ENCODE results near the gene RAB20. TPM values are rescaled to one million over a fixed set of nuclear protein-coding genes. Genes with fewer than 3 reads are reported as not detected.

Gene RAB20
- total and polyA plus RNA-seq, 2 donors (not counting 1 experiment from before 2014, with no cell fraction given), result 2.4 to 4.6 TPM

DNA sequence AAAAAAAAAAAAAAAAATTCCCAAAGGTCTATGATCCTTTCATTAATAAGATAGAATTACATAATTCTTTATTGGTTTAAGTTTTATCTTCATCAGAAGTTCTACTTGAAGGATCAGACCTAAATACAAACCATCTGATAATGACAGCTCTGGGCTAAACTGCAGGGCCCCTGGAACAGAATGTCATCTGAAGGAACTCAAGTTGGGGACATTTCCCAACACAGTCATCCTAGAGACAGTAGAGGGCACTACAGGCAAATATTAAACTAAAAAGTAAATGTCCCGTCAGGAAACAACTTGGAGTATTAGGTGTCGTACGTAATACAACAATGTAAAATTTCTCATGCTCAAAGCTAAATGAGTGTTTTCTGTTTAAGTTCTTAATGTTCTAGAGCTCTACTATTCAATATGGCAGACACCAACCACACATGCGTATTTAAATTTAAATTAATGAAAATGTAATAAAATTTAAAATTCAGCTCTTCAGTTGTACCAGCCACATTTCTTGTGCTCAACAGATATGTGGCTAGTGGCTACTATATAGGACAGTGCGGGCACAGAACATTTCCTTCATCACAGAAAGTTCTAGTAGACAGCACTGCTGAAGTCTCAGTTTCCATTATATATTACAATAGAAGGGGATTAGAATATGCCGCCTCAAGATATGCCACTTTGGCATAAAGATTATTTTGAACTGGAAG, 32.1 kb upstream of the RAB20 start:
- Histone ChIP-seq H3K9ac (ENCODE audit: low read length) (no peak overlapping the region), H4K20me1 (ENCODE audit: control insufficient read depth, insufficient read depth, low read length, poor library complexity, severe bottlenecking) (no peaks in the 10 kb centered on the region), H3K4me1 (ENCODE audit: control insufficient read depth in 2 of 2, insufficient read depth in 2 of 2, low read length in 2 of 2) (no peaks in the 10 kb centered on the region), H3K79me2 (ENCODE audit: control insufficient read depth, insufficient read depth, low read length) (no peaks in the 10 kb centered on the region), H2AFZ (ENCODE audit: insufficient read depth, low read depth, low read length, poor library complexity, severe bottlenecking) (no peak overlapping the region), H3K4me2 (replicated peaks; ENCODE audit: low read depth, low read length, poor library complexity, severe bottlenecking) (no peak overlapping the region), H3K27me3 (replicated peaks in 1 of 4; ENCODE audit: control extremely low read depth in 1 of 4, control insufficient read depth in 3 of 4, insufficient read depth in 4 of 4, low read length in 3 of 4) (no peaks in the 10 kb centered on the region), H3K27ac (ENCODE audit: low read length in 2 of 2) (no peak overlapping the region), H3K36me3 (replicated peaks in 1 of 2; ENCODE audit: control extremely low read depth in 1 of 2, control insufficient read depth in 1 of 2, extremely low read depth in 1 of 2, insufficient read depth in 2 of 2, low read length in 1 of 2) (no peaks in the 10 kb centered on the region), H3K9me3 (ENCODE audit: control extremely low read depth in 1 of 3, control insufficient read depth in 2 of 3, insufficient read depth in 1 of 3, low read length in 2 of 3) (no peaks in the 10 kb centered on the region), H3K4me3 (ENCODE audit: control extremely low read depth in 1 of 5, extremely low read depth in 1 of 5, insufficient read depth in 1 of 5, low read depth in 2 of 5, low read length in 4 of 5) (no peak overlapping the region)
- POLR2A ChIA-PET, result interaction anchor here (0.7 kb wide), 1 partner anchor 227 kb away, joined by 4 read pairs; no protein-coding TSS in a partner anchor
- no peaks in the 10 kb centered on the region for H3K9me3 Mint-ChIP-seq (ENCODE audit: insufficient read depth)
- intact Hi-C loops (cut with micrococcal nuclease), result loop anchor here (1.0 to 10.0 kb wide), 3 partner anchors 226 to 630 kb away; no protein-coding TSS in a partner anchor
- H3K4me1 Mint-ChIP-seq, result peaks cover 4% of the 10 kb centered on the region
- H3K27me3 Mint-ChIP-seq, result no peaks in the 10 kb centered on the region
- TF ChIP-seq EZH2 (IDR thresholded peaks at IDR 0.05; ENCODE audit: borderline replicate concordance, insufficient read depth, low read depth, low read length, poor library complexity, severe bottlenecking) (no peak), CTCF (IDR thresholded peaks at IDR 0.05) (peak; percentile 61)
- H3K27ac Mint-ChIP-seq, result no peak overlapping the region
- ATAC-seq (ENCODE audit: low read depth) (peak; percentile 68), DNase-seq (peak; percentile 64)
- CTCF ChIA-PET, result interaction anchor here (0.6 to 1.8 kb wide), 29 partner anchors 8 to 631 kb away, joined by 3 to 34 read pairs (median 3); no protein-coding TSS in a partner anchor
- WGBS (ENCODE audit: insufficient coverage), result no CpG with 5 or more reads among the region's 6 CpGs
- no peak overlapping the region for H3K4me3 Mint-ChIP-seq

- no peaks in the 10 kb centered on the region for H3K27me3 Mint-ChIP-seq
Observed at GRCh38 chr13:110592665-110593064, 31.1 kb upstream of the RAB20 start.

More at GRCh38 chr13:110592665-110593064, 31.1 kb upstream of the RAB20 start:
- Mint-ChIP-seq H3K9me3 (ENCODE audit: insufficient read depth) (no peaks in the 10 kb centered on the region), H3K4me1 (peaks cover 4% of the 10 kb centered on the region), H3K4me3 (no peak overlapping the region), H3K27ac (no peak overlapping the region)
- Histone ChIP-seq H4K20me1 (ENCODE audit: control insufficient read depth, insufficient read depth, low read length, poor library complexity, severe bottlenecking) (no peaks in the 10 kb centered on the region), H3K4me1 (ENCODE audit: control insufficient read depth in 2 of 2, insufficient read depth in 2 of 2, low read length in 2 of 2) (no peaks in the 10 kb centered on the region), H3K4me3 (ENCODE audit: control extremely low read depth in 1 of 5, extremely low read depth in 1 of 5, insufficient read depth in 1 of 5, low read depth in 2 of 5, low read length in 4 of 5) (no peak overlapping the region), H3K36me3 (replicated peaks in 1 of 2; ENCODE audit: control extremely low read depth in 1 of 2, control insufficient read depth in 1 of 2, extremely low read depth in 1 of 2, insufficient read depth in 2 of 2, low read length in 1 of 2) (no peaks in the 10 kb centered on the region), H3K9me3 (ENCODE audit: control extremely low read depth in 1 of 3, control insufficient read depth in 2 of 3, insufficient read depth in 1 of 3, low read length in 2 of 3) (no peaks in the 10 kb centered on the region), H2AFZ (ENCODE audit: insufficient read depth, low read depth, low read length, poor library complexity, severe bottlenecking) (no peak overlapping the region), H3K79me2 (ENCODE audit: control insufficient read depth, insufficient read depth, low read length) (no peaks in the 10 kb centered on the region), H3K4me2 (replicated peaks; ENCODE audit: low read depth, low read length, poor library complexity, severe bottlenecking) (no peak overlapping the region), H3K27ac (ENCODE audit: low read length in 2 of 2) (no peak overlapping the region), H3K27me3 (replicated peaks in 1 of 4; ENCODE audit: control extremely low read depth in 1 of 4, control insufficient read depth in 3 of 4, insufficient read depth in 4 of 4, low read length in 3 of 4) (no peaks in the 10 kb centered on the region), H3K9ac (ENCODE audit: low read length) (no peak overlapping the region)
- ChIA-PET CTCF (interaction anchor here (0.7 to 1.8 kb wide), 8 partner anchors 8 to 231 kb away, joined by 3 to 34 read pairs (median 6); no protein-coding TSS in a partner anchor), POLR2A (no interaction called here)
- WGBS (ENCODE audit: insufficient coverage), result no CpG with 5 or more reads among the region's 2 CpGs
- ATAC-seq (ENCODE audit: low read depth) (no peak), DNase-seq (no peak)
- intact Hi-C loops (cut with micrococcal nuclease), result loop anchor here (1.0 to 10.0 kb wide), 3 partner anchors 227 to 631 kb away; no protein-coding TSS in a partner anchor
- TF ChIP-seq CTCF (IDR thresholded peaks at IDR 0.05) (no peak), EZH2 (IDR thresholded peaks at IDR 0.05; ENCODE audit: borderline replicate concordance, insufficient read depth, low read depth, low read length, poor library complexity, severe bottlenecking) (no peak)
